HG03354 (cell line): ENCODE data around the gene ANKDD1B.
"Not testable (repeated sequence)": the region's sequence is repeated elsewhere in the genome, so short reads cannot be mapped to it uniquely, and the experiment has no call there.

Experiments used
- ATAC-seq: cut with Tn5 transposase; IDR thresholded peaks from one replicate; pipeline ENCODE4 v1.9.1; 2021; ENCODE audit warnings: mild to moderate bottlenecking; ENCODE audit not compliant: unreplicated experiment, poor library complexity, severe bottlenecking

The ANKDD1B gene

DNA sequence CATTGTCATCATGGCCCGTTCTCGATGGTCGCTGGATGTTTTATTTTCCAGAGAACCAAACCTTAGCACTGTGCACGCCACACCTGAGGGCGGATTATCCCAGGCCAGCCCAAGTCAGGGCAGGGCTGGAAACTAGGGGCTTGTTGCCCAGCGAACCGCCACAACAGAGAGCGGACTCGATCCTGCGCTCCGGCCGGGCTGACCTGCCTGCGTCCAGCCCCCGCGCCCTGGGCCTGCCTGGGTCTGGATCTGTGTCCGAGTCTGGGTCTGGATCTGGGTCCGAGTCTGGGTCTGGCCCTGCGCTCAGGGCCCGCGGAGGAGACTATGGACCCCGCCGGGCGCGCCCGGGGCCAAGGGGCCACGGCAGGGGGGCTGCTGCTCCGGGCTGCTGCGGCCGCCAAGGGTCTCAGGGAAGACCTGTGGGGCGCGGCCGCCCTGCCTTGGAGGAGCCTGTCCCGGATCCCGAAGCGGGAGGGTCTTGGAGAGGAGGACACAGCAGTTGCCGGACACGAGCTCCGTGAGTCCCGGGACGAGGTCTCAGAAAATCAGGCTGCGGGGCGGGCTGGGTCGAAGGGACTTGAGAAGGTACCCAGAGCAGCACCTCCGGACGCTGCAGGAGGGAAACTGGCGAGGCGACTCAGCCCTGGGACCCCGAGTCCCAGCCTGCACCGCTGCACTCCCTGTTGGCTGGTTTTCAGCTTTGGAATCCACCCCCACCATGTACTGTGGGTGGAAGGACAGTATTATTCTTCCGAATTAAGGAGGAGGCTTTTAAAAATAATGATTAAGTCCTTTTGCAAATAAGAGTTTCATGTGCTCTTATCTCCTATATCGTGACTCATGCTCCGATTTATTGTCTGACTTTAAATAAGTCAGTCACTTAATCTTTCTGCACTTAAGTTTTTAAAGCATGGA lies at the start of gene ANKDD1B:
Gene ANKDD1B (plus strand): TSS at position 143 of the 915 bp plus-strand sequence. CDS start 182 bp downstream, at position 325.
- peak; percentile 50 for ATAC-seq

DNA sequence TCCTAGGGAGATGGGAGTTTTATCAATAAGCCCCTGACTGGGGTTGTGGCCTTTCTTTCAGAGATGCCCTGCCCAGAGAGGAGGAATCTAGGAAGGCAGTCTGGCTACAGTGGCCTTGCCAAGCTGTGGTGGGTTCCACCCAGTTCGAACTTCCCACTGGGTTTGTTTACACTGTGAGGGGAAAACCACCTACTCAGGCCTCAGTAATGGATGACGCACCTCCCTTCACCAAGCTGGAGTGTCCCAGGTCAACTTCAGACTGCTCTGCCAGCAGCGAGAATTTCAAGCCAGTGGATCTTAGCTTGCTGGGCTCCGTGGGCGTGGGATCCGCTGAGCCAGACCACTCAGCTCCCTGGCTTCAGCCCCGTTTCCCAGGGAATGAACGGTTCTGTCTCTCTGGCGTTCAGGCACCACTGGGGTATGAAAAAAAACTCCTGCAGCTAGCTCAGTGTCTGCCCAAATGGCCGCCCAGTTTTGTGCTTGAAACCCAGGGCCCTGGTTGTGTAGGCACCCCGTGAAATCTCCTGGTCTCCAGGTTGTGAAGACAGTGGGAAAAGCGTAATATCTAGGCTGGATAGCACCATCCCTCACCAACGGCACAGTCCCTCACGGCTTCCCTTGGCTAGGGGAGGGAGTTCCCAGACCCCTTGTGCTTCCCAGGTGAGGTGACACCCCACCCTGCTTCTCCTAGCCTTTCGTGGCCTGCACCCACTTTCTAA lies 45.1 kb upstream of the ANKDD1B start:
- ATAC-seq: not testable (repeated sequence)

DNA sequence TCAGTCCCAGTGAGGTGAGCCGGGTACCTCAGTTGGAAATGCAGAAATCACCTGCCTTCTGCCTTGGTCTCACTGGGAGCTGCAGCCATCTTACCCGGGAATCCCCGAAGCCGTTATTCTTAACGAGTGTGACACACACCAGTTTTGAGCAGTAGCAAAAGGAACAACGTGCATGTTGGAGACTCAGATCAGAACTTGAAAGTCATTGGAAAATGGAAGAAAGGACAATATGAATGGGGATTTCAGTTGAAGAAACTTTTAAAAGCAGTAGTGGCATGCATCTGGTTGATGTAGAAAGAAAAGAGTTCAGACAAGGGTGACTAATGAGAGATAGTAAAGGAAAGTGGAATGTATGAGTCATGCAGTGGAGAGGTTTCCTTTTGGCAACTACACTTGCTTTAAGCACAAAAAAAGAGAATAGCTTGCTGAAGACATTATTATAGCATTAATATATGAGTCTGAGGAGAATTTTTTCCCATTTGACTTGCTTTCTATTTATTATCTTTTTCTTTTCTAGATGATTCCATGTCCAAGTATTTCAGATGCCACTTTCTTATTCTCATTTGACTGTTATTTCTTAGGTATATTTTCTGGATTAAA lies 44.4 kb upstream of the ANKDD1B start:
- ATAC-seq: peak; percentile 94

DNA sequence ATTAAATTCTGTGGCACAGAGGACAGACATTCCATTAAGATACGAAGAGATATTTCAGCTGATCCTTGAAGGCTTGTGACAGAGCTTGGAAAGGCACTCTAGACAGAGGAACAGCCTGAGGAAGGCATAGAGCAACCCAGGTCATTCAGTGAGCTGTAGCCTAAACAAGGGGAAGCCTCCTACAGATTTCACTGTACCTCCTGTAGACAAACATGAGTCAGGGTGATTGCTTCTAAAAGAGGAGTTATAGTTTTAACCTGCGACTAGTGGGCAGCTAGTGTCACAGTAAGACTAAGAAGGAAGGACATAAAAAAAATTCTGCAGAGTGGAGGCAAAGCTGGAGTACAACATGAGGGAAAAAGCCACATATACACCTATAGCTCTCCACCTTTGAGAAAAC lies 43.5 kb upstream of the ANKDD1B start:
- peak; percentile 37 for ATAC-seq

DNA sequence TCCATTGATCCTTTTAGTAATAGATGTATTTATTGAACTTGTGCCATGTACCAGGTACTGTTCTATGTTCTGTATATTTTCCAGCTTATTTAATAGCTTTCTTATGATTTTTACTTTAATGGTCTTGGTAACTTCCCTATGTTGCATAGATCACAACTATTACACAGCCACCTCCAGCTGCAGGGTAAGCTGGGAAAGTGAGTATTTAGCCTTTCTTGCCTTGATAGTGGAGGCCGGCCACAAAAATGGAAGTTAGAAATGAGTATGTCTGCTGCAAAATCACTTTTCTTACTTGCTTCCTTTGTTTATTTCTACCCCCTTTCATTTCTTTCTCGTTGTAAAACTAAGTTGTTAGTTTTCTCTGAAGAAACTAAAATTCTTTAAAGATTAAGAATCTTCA lies 43.1 kb upstream of the ANKDD1B start:
- ATAC-seq: peak; percentile 29

DNA sequence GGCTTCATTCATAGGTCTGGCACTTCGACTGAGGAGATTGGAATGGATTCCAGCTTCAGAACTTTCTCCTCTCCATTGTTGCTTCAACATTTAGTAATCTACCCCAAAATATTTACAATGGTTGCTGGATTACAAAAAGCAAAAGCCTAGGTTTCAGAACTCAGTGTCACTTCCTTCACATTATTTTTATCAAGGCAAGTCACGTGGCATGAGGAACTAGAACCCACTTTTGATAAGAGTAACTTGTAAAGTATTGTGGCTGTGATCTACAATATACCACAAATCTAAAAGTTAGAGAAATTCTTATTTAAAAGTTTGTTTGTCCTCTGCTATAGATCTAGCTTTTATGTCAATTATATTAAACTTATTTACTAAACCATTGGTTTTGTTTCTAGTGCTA lies 39.7 kb upstream of the ANKDD1B start:
- no peak for ATAC-seq

DNA sequence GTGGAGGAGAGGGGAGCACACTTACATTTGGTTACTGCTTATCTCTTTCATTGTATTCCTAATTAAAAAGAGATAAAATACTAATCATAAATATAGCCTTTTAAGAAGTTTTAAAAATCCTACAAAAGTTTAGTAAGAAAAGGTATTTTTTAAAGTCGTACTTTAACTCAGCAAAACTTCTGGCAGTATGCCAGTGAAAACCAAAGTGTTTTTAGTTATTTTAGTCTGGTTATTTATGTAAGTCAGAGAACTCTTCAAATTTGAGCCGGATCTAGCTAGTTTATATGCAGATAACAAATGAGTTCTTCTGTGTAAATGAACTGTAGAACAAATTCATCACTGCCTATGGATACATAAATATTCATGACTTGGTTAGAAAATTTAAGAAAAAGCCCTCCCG lies 36.5 kb upstream of the ANKDD1B start:
- no peak for ATAC-seq

DNA sequence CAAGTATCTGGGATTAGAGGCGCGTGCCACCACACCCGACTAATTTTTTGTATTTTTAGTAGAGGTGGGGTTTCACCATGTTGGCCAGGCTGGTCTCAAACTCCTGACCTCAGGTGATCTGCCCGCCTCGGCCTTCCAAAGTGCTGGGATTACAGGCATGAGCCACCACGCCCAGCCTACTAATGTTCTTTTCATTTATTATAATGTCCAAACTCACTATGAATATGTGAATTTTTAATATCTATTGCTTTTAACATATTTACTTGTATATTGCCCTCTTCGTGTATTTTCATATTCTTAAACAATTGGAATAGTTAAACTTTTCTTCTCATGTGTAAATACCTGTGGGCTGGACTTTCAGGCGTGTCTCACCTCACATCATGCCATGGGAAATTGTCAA lies 33.0 kb upstream of the ANKDD1B start:
- ATAC-seq: not testable (repeated sequence)

DNA sequence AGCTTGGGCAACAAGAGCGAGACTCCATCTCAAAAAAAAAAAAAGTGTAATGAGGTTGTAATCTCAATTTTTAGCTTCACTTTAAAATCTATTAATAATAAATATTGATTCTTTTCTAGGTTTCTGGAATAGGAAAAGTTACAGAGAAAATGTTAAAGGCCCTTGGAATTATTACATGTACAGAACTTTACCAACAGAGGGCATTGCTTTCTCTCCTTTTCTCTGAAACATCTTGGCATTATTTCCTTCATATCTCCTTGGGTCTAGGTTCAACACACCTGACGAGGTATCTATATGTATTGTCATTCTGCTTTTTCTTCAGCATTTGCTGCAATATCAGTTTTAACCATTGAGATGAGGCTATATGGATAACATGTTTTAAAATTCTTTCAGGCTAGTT lies 26.6 kb upstream of the ANKDD1B start:
- ATAC-seq: no peak

DNA sequence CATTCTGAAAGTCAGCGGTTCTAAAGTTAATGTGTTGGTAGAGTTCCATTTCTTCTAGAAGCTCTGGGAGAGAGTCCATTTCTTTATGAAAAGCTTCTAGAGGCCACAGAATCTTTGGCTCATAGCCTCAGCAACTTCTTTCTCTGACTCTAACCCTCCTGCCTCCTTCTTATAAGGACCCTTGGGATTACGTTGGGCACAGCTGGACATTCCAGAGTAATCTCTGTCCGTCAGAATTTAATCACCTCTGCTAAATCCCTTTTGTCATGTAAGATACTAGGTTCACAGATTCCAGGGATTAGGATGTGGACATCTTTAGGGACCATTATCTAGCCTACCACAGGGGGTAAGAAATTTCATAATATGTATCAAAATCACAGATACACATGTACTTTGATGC lies 22.6 kb upstream of the ANKDD1B start:
- no peak for ATAC-seq

DNA sequence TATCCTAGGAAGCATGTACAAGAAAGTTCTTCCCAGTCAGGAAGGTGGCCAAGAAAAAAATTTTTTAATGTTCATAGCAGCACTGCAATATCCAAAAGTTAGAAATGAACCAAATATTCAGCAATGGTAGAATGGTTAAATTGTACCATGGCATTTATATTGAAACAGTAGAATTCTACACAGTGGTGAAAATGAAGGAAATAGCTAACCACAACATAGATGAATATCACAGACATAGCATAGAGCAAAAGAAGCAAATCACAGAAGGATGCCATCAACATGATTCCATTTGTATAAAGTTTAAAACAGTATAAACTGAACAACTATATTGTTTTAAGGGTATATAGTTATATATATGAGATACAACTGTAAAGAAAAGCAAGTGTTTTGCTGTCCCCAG lies 10.7 kb upstream of the ANKDD1B start:
- no peak for ATAC-seq

DNA sequence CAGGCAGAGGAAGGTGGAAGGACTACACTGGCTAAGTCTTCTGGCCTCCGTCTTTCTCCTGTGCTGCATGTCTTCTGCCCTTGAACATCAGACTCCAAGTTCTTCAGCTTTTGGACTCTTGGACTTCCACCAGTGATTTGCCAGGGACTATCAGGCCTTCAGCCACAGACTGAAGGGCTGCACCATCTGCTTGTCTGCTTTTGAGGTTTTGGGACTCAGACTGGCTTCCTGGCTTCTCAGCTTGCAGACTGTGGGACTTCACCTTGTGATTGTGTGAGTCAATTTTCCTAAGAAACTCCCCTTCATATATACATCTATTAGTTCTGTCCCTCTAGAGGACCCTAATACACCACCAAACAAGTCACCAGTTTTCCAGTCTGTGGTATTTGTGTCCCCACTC lies 9.7 kb upstream of the ANKDD1B start:
- ATAC-seq: no peak

DNA sequence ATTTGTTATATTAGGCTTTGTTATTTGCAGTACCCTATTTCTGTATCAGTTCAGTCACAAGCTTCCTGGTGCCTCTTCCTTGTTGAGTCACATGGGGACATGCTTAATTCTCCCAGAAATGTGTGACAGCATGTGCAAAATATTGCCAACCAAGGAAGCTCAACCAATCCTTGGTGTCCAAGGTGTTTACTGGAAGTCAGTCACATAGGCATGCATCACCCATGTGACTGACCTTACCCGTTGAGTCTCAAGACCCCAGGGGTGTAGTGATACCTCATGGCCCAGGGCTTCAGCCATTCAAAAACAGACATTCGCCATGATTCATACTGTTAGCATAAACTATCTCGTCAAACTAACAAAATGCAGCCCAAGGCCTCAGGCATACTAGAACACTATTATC lies 9.3 kb upstream of the ANKDD1B start:
- ATAC-seq: no peak

DNA sequence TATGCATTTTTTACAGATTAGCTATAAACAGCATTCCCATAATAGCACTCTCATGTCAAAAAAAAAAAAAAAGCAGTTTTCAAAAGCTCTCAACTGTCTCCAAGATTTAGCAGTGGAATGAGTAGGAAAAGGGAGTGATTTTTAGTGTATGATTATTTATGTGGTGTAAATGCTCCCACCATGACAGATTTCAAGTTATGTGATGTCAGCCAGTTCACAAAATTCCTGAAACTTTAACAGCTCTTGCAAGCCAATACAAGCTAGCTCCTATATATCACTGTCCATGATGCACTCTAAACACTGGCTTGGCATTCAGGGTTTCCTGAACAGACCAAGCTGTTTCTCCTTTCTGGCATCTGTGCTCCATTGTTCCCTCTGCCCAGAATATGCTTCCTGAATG lies 7.9 kb upstream of the ANKDD1B start:
- ATAC-seq: no peak

DNA sequence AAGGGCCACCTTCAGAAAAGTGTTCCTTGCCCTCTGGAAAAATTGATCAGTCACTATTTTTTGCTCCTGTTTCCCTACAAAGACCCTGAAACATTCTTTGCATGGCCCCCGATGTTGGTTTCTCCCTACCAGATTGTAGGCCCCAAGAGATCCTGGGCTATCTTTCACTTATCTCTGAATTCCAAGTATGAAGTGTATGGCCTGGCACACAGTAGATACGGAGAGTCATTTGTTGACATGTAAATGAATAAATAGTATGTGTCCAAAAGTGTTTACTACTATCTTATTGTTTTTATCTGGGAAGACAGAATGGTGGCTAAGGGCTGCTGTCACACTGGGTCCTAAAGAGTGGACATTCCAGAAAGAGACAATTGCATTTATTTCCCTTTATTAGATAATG lies 7.4 kb upstream of the ANKDD1B start:
- no peak for ATAC-seq

DNA sequence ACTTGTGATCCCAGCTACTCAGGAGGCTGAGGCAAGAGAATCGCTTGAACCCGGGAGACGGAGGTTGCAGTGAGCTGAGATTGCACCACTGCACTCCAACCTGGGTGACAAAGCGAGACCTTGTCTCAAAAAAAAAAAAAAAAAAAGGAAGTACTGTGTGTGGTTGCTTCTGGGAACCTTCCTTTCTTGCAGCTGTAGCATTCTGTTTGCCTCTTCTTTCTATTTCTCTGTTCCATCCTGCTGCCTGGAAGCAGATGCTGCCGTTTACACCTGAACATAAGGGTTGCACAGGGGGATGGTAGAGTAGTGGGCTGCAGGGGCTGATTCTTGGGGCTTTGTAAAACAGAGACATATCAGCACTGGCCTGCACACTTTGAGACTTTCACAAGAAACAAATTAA lies 3.9 kb upstream of the ANKDD1B start:
- ATAC-seq: not testable (repeated sequence)

DNA sequence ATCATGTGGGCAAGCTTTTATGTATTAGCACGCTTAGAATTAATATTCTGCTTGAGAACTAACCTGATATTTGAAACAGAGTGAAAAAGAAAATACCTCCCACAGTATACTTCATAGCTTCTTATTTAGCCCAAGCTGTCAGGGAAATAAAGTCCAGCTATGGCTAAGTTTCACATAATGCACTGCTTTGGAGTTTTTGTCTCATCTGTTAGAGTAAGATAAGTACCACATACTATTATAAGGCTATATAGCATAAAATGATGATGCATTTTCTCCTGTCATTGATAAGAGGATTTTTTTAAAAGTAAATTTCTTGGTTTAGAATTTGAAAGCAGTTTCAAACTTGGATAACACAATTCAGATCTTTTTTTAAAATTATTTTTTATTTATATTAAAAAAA lies 2.4 kb upstream of the ANKDD1B start:
- ATAC-seq: no peak

DNA sequence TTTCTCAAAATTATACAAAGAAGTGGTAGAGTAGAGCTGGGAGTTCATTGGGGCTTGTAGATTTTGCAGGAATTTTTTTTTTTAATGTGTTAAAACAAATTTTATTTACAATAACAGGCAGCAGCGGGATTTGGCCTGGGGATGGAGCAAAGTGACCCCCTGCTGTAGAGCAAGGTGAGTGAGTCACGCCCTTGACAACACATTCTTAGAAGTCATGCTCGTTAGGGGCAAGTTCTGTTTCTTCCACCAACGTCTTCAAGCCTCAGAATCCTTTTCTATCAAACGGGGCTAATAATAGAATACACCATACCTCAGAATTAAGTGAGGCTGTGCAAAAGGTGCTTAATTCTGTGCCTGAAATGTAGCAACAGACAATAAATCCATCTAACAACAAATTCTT lies 1.1 kb upstream of the ANKDD1B start:
- ATAC-seq: no peak

DNA sequence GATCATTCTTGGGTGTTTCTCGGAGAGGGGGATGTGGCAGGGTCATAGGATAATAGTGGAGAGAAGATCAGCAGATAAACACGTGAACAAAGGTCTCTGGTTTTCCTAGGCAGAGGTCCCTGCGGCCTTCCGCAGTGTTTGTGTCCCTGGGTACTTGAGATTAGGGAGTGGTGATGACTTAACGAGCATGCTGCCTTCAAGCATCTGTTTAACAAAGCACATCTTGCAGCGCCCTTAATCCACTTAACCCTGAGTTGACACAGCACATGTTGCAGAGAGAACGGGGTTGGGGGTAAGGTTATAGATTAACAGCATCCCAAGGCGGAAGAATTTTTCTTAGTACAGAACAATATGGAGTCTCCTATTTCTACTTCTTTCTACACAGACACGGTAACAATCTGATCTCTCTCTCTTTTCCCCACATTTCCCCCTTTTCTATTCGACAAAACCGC lies 368 bp upstream of the ANKDD1B start:
- peak; percentile 23 for ATAC-seq

DNA sequence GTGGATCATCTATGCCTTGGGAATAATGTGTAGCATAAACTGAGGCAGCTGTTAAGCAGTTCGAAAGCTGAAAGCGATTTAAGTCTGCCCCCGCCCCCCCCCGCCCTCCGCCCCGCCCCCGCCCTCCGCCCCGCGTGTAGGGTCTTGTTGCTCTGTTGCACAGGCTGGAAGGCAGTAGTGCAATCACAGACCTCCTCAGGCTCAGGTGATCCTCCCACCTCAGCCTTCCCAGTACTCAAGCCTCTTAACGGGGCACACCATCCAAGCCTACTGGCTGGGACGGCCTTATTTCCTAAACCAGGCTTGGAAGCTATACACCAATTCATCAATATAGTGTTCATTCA lies 945 bp downstream of the ANKDD1B start:
- ATAC-seq: no peak

DNA sequence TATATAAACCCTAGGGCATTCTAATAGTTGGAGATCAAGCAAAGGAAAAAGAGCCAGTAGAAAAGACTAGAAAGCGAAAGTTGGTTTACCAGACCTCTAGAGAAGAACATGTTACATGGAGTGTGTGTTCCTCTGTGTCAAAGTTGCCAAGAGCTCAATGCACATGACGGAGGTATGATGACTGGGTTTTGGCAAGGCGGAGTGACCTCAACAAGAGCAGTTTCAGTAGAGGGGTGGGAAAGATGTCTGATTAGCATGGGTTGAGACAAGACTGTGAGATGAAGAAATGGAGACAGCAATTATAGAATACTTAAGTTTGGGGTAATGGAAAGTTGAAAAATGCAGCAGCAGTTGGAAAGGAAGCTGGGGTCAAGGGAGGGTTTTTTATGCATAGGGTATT lies 1.6 kb downstream of the ANKDD1B start:
- ATAC-seq: no peak
